Sciatic nerve (tissue), 2 donors: Measurements from ENCODE around the gene METTL26. TPM values are rescaled to one million over a fixed set of nuclear protein-coding genes. Genes with fewer than 3 reads are reported as not detected.

Source experiments
- ATAC-seq: fragments of 200-7000 bp; cut with Tn5 transposase; one replicate; pipeline ENCODE4 v1.9.1; 2020; ENCODE audit warnings: mild to moderate bottlenecking, moderate library complexity
- DNase-seq: peaks from one replicate; pipeline ENCODE4 v3.0.0-alpha.2; 2020; ENCODE audit warnings: low spot score
- intact Hi-C: fragments of 100-400 bp; cut with DNase I; formaldehyde crosslinking; loops from one replicate; pipeline ENCODE4 v1.14.2; 2022
- total RNA-seq: library from RNA; stranded (reverse); fragmentation: NEBNext Ultra II Directional; extraction: Animal tissue kit (Norgen Biotek cat#: 25700); gene quantifications from one replicate; pipeline ENCODE4 v1.2.1, GENCODE V29; 2021
- donor health status: DM: no; HTN: no; CAD: no.
- donor health status: DM: no; HTN: no; CAD: no.

Gene METTL26
- total RNA-seq, 1 donor from 2014 or later: 54.1 TPM

DNA sequence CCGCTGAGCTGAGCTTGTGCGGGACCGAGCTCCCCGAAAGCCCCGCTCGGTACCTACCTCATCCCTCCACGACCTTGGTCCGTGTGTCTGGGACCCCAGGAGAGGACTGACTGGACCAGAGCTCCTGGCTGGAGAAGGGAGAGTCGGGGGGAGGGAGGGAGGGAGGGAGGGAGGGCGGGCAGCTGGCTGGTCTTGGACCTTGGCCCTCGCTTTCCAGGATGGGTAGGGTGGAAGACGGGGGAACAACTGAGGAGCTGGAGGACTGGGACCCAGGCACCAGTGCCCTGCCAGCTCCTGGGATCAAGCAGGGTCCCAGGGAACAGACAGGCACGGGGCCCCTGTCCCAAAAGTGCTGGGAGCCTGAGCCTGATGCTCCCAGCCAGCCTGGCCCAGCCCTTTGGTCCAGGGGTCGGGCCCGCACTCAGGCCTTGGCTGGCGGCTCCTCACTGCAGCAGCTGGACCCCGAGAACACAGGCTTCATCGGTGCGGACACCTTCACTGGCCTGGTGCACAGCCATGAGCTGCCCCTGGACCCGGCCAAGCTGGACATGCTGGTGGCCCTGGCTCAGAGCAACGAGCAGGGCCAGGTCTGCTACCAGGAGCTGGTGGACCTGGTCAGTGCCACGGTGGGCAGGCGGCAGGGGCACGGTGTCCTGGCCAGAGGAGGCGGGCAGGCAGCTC lies 39.9 kb upstream of the METTL26 start:
- intact Hi-C loops: no loop called here
- no peak for DNase-seq
- ATAC-seq: no peak

DNA sequence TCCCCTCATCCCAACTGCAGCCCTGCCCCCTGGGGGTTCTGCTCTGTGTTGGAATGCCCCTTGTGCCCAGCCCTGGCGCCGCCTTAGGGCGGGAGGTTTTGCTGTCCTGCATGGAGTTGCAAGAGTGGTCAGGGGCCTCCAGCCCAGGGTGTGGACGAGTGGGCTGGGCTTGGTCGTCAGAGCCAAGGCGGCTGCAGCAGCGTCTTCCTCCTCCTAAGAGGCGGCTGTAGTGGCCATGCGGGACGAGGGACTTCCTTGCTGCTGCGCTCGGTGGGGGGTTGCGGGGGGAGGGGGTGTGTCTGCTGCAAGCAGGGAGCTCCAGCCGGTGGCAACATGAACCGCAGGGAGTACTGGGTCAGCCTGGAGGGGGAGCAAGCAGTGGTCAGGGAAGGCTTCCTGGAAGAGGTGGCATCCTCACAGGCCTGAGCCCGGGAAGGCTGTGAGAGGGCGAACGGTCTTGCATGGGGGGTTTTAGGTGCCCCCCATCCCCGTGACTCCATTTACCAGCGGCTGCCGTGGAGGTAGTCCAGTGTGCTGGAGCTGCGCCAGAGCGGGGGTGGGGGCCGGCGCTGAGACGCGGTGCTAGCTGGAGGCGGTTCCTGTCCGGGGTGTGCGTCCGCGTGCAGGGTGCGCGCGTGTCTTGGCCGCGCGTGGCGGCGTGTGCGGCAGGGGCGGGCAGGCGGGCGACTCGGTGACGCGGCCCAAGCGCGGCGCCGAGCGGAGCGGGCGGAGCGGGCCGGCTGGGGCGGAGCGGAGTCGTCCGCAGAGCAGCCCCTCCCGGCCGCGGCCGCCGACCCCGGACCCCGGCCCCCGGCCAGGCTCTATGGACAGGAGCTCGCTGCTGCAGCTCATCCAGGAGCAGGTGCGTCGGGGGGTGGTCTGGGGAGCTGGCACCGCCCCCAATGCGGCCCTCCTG lies 39.1 kb upstream of the METTL26 start, which contains the start of gene RHBDL1:
TSS of gene RHBDL1 (plus strand) at position 704 of the 916 bp plus-strand sequence. CDS start at position 824, 120 bp downstream.
- intact Hi-C loops: no loop called here
- ATAC-seq (no peak), DNase-seq (no peak)

DNA sequence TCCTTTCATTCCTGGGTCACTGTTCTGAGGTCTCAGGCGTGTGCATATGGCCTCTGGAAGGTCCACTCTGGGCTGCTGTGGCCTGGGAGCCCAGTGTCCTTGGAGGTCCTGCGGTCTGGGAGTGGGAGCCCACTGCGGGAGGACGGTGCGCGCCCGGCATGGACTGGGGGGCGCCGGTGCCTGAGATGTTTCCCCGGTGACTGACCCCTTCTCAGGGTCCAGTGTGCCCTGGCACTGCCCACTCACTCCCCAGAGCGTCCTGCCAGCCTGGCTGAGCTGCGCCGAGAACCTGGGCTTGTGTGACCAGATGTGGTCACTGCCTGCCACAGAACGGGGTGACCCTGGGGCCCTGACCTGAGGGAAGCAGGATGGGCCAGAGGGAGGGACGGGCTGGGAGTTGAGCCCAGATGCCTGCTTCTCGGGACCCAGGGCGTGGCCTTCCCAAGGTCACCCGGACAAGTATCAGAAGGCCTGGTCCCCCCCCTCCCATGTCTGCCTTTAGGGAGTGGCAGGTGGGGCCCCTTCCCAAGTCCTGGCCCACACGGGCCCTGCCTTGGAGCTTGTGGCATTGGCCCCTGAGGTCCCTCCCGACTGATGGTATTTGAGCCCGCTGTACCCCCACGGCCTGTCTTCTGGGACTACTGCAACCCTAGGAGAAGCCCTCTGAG lies 38.2 kb upstream of the METTL26 start:
- intact Hi-C loops: no loop called here
- DNase-seq (no peak), ATAC-seq (no peak)

- DNase-seq (no peak), ATAC-seq (no peak)
- intact Hi-C loops: no loop called here
These were observed 37.4 kb upstream of the METTL26 start for GRCh38 chr16:673399-673991.

DNA sequence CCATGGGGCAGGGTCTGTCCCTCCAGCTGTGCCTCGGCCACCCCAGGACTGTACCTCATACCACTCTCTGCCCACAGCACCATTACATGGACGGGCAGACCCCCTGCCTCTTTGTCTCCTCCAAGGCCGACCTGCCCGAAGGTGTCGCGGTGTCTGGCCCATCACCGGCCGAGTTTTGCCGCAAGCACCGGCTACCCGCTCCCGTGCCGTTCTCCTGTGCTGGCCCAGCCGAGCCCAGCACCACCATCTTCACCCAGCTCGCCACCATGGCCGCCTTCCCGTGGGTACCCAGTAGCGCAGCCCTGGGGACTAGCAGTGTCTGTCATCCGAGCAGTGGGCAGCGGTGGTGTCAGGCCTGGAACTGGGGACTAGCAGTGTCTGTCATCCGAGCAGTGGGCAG lies 36.7 kb upstream of the METTL26 start:
- intact Hi-C loops: no loop called here

GRCh38 chr16:672371-672770 lies 36.3 kb upstream of the METTL26 start:
- no peak for ATAC-seq
- intact Hi-C loops: no loop called here
- DNase-seq: no peak

More for the DNA sequence above, 36.7 kb upstream of the METTL26 start:
- ATAC-seq: no peak
- DNase-seq: no peak

- ATAC-seq (no peak), DNase-seq (no peak)
- intact Hi-C loops: no loop called here
These were observed 35.4 kb upstream of the METTL26 start for GRCh38 chr16:671353-672131.

GRCh38 chr16:670485-671352 lies 34.6 kb upstream of the METTL26 start:
- no peak for DNase-seq
- intact Hi-C loops: no loop called here
- no peak for ATAC-seq

DNA sequence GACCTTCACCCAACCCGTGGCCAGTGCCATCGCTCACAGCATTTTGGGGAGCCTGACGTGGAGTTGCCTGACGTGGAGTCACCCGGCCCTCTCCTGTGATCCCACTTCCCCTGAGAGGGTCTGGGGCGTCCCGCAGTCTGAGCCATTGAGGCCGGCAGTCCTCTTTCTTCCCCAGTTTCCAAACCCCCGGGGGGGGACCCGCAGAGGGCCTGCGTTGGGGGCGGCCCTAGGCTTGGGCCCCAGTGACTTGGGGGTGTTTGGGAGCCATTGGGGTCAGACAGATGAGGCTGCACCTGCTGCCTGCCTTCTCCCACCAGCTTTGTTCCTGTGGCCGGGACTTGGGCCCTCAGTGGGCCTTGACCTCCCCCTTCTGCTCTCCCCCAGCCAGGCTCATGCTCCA lies 33.6 kb upstream of the METTL26 start:
- DNase-seq (no peak), ATAC-seq (no peak)
- intact Hi-C loops: no loop called here

- DNase-seq (no peak), ATAC-seq (no peak)
- intact Hi-C loops: no loop called here
These were observed 32.5 kb upstream of the METTL26 start for GRCh38 chr16:668519-669171.

- peak; percentile 91 for ATAC-seq
- intact Hi-C loops: no loop called here
These were observed 31.8 kb upstream of the METTL26 start, which contains the start of gene RHOT2 for GRCh38 chr16:667780-668518. Gene RHOT2 (plus strand): TSS chr16:668132. CDS start chr16:668200, 68 bp downstream.

GRCh38 chr16:667113-667779 lies 31.1 kb upstream of the METTL26 start:
- intact Hi-C loops: no loop called here
- DNase-seq: no peak
- no peak for ATAC-seq

More at GRCh38 chr16:667780-668518, 31.8 kb upstream of the METTL26 start, which contains the start of gene RHOT2:
- DNase-seq: peak; percentile 96

DNA sequence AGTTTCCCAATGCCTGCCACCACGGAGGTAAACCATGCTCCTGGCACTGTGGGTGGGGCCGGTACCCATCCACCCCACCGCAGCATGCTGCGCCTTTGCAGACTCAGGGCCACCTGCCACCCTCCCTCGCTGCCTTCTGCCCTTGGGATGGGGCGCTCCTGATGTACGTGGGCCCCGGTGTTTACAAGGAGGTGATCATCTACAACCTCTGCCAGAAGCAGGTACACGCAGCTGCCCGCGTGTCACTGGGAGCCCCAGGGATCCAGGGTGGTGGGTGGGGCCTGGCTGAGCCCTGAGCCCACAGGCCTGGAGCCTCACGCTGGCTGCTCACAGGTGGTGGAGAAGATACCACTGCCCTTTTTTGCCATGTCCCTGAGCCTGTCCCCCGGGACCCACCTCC lies 30.5 kb upstream of the METTL26 start:
- ATAC-seq (no peak), DNase-seq (no peak)
- intact Hi-C loops: no loop called here

DNA sequence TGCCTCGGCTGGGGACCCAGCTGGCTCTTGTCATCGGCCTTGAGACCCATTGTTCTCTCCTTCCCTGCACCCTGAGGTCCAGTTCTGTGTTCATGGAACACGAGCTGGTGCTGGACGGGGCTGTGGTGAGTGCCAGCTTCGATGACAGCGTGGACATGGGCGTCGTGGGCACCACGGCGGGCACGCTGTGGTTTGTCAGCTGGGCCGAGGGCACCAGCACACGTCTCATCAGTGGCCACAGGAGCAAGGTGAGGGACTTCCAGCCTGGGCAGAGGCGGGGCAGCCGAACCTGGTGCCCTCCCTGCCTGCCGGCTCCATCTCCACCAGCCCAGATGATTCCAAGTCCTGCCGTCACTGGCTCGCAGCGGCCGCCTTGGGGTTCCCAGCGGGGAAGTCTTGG lies 26.5 kb upstream of the METTL26 start:
- intact Hi-C loops: no loop called here
- ATAC-seq: no peak
- DNase-seq: no peak

DNA sequence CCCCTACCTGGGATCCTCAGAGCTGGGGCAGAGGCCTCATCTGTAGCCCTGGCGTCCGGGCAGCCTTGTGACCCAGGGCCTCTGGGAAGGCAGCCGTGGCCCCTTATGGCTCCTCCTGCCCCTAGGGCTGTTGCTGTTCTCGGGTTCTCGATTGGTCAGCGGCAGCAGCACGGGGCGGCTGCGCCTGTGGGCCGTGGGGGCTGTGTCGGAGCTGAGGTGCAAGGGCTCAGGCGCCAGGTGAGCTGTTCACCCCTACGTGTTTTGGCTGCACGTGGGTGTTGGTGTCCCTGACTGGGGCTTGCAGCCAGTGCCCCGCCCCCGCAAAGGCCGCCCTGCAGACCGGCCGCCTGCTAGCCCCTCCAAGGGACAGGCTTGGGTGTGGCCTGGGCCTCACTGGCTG lies 26.0 kb upstream of the METTL26 start:
- intact Hi-C loops: no loop called here
- DNase-seq: no peak
- ATAC-seq: no peak
